ENCODE data around the gene FBF1.
"Not testable (repeated sequence)": the region's sequence is repeated elsewhere in the genome, so short reads cannot be mapped to it uniquely, and the experiment has no call there.

The FBF1 gene

DNA sequence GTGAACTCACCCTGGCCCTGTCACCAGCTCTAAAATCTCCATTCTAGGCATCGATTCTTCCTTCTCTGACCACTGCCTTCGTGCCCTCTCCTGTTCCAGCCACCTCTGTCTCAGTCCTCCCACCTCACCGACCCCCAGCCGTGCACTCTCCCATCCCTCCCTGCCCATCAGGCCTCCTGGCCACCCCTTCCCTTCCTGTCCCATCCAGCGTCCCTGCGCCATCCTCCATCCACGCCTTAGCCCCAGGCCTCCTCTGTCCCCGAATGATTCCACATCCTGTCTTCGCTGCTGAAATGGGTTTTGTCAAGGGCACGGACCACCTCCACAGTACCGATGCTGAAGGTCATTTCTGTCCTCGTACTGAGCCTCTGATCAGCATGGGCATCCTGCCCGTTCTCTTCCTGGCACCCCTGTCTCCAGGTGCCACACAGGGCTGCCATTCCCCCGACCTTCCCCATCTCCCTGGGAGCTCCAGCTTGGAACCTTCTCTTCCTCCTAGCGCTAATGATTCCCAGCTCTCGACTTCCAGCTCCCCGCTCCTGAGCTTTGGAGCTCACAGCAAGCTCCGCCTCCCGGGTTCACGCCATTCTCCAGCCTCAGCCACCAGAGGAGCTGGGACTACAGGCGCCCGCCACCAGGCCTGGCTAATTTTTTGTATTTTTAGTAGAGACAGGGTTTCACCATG is 46.7 kb downstream of the FBF1 start:
- no peak for DNase-seq

GRCh38 chr17:75893305-75894048 is 47.4 kb downstream of the FBF1 start:
- no peak for DNase-seq

DNA sequence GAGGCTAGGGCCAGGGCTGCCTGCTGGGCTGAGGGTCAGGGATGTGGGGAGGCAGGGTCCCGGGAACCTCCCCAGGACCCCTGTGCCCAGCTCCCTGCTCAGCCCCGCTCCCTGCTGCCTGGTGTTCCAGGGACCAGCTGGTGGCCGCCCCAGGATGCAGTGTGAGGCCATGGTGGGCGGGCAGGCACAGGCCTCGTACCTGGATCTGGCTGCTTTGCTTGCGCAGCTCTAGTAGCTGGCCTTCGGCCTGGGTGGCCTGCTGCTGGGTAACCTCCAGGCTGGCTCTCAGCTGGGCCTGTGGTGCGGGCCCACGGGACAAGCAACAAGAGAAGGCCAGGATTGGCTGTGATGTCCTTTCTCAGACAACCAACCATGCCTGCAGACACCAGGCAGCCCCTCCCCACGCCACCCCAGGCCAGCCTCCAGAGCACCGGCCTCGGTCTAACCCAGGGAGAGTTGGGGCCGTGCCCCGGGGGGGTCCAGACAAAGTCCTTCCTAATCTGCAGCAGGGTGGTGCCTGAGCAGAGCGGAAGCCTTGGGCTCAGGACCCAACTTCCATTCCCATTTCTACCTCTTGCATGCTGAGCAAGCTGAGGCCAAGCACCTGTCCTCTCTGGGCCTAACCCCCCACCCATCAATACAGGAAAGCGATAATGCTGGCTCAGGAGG is 48.2 kb downstream of the FBF1 start:
- DNase-seq: no peak

DNA sequence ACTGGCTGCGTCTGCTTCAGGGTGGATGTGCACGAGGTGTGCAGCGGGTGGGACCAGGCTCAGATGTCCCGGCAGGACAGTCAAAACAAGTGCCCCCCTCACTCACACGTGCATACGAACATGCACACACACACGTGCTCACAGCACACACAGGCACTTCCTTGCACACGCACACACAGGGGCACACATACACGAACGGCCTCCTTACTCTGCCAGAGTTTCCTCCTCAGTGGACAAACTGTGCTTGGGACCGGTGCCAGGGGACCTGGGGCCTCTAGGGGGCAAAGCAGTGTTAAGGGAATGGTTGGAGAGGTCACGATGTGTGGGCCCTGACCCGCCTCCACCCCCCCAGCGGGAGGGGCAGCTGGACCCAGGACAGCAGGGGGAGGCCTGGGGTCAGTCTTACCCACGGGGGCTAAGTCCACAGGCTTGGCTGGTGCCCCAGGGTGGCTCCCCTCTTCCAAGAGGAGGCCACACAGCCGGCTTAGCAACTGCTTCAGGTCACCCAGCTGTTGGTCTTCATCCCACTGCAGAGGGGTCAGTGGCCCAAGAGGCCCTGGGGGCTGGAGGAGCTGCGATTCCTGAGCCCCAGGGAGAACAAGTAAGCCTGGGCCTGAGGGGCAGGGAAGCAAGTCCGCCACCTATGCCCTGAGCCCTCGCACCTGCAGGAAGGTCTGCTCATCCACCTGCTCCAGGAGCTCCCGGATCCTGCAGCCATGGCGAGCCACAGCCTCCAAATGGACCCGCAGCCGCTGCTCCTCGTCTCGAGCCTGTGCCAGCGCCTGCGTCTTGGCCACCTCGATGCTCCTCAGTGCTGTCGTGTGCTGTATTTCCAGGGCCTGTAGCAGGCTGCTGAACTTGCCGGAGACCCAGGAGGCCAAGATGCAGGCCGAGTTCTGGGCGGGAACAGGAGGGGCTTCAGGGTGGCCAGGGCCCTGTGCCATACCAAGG is 49.0 kb downstream of the FBF1 start:
- no peak for DNase-seq

- no peak for DNase-seq
Observed at GRCh38 chr17:75891022-75891604, 49.7 kb downstream of the FBF1 start.

- no peak for DNase-seq
Observed at GRCh38 chr17:75889454-75889853, 51.4 kb downstream of the FBF1 start.

- DNase-seq: no peak
Observed at GRCh38 chr17:75888484-75888883, 52.4 kb downstream of the FBF1 start.

DNA sequence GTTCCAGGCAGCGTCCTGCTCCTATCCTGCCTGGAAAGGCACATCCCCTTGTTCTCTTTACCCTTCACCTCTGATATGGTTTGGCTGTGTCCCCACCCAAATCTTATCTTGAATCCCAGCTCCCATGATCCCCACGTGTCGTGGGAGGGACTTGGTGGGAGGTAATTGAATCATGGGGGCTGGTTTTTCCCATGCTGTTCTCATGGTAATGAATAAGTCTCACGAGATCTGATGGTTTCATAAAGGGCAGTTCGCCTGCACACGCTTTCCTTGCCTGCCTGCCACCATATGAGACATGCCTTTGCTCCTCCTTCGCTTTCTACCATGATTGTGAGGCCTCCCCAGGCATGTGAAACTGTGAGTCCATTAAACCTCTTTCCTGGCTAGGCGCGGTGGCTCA is 55.0 kb downstream of the FBF1 start:
- DNase-seq: not testable (repeated sequence)

DNA sequence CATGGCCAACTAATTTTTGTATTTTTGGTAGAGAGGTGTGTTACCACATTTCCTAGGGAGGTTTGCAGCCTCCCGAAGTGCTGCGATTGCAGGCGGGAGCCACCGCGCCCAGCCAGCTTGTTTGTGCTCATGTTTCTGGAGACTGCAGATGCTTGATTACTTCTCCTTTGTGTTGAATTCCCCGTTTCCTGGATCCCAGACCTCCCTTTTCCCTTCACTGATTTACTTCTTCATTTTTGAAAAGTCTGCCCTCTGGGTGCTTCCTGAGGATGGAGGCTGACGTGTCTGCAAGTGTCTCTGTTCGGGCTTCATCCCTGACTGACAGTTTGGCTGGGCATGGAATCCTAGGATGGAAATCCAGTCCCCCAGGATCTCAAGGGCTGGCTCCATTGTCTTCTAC is 55.4 kb downstream of the FBF1 start:
- no peak for DNase-seq

DNA sequence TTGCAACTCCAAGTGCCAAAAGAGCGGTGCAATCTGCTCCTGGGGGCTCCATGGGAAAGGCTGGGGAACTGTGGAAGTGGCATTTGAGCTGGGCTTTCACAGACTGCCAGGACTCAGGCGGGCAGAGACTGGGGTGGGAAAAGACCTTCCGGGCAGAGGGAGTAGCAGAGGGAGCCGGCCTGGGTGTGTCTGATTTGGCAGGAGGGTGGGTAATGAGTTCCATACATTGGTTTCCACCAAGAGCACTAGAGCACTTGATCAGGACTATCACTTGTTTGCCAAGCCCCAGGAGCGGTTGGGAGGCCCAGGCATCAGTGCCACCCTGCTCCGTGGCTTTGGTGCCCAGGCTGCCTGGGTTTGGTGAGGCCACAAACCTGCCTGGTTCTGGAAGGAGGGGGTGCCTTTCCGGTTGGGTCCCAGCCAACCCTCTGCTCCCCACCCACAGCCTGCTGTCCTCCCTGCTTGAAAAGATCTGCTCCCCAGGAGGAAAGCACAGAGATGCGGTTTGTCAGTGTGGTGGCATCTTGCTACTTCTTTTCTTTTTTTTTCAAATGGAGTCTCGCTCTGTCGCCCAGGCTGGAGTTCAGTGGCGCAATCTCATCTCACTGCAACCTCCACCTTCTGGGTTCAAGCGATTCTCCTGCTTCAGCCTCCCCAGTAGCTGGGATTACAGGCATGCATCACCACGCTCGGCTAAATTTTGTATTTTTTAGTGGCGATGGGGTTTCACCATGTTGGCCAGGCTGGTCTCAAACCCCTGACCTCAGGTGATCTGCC is 59.0 kb downstream of the FBF1 start:
- no peak for DNase-seq

- DNase-seq: no peak
Observed at GRCh38 chr17:75880266-75880665, 60.6 kb downstream of the FBF1 start.

DNA sequence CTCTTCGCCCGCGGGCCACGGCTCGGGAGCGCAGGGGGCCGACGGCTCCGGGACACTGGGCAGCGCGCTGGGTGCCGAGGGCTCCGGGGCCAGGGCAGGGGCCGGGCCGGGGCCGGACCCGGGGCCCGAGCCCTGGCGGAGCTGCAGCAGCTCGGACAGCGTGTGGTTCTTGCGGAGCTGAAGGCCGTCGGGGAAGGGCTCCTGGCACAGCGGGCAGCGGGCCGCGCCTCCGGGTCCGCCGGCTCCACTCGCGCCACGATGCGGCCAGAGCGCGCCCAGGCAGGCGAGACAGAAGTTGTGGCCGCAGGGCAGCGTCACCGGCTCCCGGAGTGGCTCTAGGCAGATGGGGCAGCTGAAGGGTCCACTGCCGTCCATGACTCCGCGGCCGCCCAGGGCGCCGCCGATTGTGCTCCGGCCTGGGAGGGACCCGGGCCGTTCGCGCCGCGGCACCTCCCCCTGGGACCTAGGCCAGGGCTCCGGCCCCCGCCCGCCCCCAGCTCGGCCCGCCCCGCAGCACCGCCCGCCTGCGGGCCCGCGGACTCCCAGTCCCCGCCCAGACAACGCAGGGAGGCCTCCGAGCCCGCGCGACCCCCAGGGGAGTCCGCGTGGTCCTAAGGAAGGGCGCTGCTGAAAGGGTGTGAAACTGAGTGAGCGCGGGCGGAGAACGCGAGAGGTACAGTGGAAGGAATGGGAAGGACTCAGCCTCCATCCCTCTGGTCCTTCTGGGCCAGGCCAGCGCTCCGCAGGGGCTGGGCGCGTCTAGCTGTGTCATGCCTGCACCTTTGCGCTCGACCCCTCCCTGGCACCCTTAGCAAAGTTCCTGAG is 62.5 kb downstream of the FBF1 start, which contains the start of gene TRIM47:
TSS of gene TRIM47 (minus strand) at position 408 of the 825 bp plus-strand sequence. CDS start at position 375, 33 bp downstream.
- no peak for DNase-seq

DNA sequence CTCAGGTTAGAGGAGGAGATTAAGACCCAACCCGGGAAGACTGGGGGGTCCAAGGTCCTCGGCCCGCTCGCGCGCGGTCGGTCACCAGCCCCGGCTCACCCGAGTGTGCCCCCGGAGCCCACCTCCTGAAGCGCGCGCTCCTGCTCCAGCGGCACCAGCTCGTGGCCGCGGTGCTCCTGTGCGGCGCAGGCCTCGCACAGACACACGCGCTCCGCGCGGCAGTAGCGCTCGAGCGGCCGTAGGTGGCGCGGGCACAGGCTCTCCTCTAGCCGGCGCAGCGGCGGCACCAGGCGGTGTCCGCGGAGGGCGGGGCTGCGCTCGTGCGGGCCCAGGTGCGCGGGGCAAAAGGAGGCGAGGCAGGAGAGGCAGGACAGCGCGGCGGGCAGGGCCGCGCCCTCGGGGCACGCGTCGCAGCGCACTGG is 63.1 kb downstream of the FBF1 start:
- peak; percentile 61 for DNase-seq

DNA sequence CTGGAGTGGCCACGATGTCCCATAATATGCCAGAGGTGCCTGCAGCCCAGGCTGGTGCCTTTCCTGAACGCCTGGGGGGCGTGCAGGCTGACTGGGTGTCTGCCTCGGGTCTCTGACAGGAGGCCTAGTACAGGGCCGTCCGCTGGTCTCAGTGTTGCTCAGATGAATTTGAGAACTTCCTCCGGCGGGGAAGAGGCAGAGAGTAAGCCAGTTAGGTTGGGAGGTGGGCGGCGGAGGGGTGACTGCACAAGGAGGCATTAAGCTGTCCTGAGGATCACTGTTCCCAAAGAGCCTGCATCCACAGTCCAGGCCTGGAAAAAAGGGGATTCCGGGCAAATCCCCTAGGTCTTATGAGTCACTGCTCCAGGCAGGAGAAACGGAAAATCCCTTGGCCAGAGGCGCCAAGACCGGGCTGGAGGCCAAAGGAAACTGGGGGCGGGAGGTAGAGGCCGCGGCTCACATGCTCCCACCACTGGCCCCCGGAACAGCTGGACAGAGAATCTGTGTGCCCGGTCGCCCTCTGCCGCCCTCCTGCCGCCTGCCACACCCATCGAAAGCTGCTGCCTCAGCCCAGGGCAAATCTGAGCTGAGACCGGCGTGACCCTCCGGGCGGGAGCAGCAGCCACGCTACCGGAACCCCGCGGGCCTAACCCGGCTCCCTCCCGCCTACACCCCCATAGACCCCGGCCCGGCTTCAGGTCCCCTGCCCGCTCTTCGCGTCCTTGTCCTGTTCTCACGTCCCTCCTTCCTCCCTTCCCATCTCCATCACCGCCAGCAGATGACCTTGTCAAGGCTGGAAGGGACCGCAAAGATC is 63.7 kb downstream of the FBF1 start:
- DNase-seq: no peak

DNA sequence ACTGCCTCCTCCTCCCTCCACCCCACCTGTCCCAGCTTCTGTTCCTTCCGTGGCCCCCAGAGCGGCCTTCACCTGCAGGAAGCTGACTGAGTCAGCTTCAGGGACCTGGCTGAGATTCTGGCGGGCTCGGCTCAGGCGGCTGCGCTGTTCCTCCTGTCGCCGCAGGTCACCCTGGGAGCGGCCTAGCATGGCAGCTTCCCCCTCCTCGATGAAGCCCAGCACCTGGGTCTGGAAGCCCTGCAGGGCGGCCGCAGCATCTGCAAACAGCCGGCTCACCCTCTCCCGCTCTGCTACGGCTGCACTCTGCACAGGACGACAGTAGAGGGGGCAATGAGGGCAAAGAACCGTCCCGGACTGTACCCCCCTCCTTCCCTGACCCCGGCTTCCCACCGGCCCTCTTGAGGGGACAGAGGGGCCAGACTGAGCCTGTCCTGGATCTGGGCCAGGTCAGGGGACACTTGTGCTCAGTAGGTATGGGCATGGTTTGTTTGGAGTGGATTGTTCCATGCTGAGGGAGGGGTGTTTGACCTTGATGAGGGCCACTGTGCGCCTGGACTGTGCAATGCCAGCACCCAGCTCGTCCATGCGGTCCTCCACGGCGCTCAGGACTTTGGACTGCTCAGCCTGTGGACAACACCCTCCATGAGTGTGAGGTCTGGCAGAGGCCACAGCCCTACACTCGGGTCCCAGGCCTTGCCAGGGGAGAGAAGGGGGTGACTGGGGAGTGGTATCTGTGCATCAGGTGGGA is 64.5 kb downstream of the FBF1 start:
- peak; percentile 89 for DNase-seq

- DNase-seq: no peak
Observed at GRCh38 chr17:75875940-75876189, 65.0 kb downstream of the FBF1 start.

GRCh38 chr17:75875182-75875939 is 65.5 kb downstream of the FBF1 start:
- no peak for DNase-seq
